IMR-90 (cell line): Measurements from ENCODE around the gene PDE5A. TPM values are rescaled to one million over a fixed set of nuclear protein-coding genes. Genes with fewer than 3 reads are reported as not detected.

ENCODE experiments used
- ATAC-seq: fragments of 200-7000 bp; cut with Tn5 transposase; 2 replicates; pipeline ENCODE4 v1.9.1; 2020; ENCODE audit warnings: low read depth, mild to moderate bottlenecking, moderate library complexity
- BruUV-seq: library from RNA; stranded (reverse); fragments of 400-500 nt; replicated peaks from 2 replicates; lab custom pipeline; 2021; lab: Mats Ljungman, UMichigan
- CTCF ChIA-PET: fragments of 300-600 bp; formaldehyde crosslinking; extraction: SDS; loops from one replicate; lab custom pipeline; 2021; ENCODE audit warnings: antibody characterized with exemption; lab: Yijun Ruan, JAX
- POLR2A ChIA-PET: fragments of 300-600 bp; sonication (Branson Sonifier 250); formaldehyde crosslinking; loops from one replicate; lab custom pipeline; 2022; ENCODE audit warnings: antibody characterized with exemption; ENCODE audit not compliant: unreplicated experiment; lab: Charles Lee
- DNase-seq: peaks from one replicate; pipeline ENCODE4 v3.0.0; 2013
- H2AFZ ChIP-seq: replicated peaks from 2 replicates; pipeline ENCODE3; 2013; ENCODE audit warnings: low read length, mild to moderate bottlenecking; ENCODE audit not compliant: poor library complexity
- H2AK5ac ChIP-seq: 2 replicates; pipeline ENCODE4 v1.6.1; 2013; ENCODE audit warnings: low read depth, low read length, inconsistent platforms
- H2AK9ac ChIP-seq: replicated peaks from 2 replicates; pipeline ENCODE3; 2013; ENCODE audit warnings: mild to moderate bottlenecking, low read depth, low read length, moderate library complexity; ENCODE audit not compliant: poor library complexity
- H2BK120ac ChIP-seq: 2 replicates; pipeline ENCODE4 v1.6.1; 2013; ENCODE audit warnings: low read depth, low read length, inconsistent platforms
- H2BK15ac ChIP-seq: 3 replicates; pipeline ENCODE4 v1.6.1; 2013; ENCODE audit warnings: low read depth, low read length, inconsistent platforms
- H2BK20ac ChIP-seq: 2 replicates; pipeline ENCODE4 v1.6.1; 2013; ENCODE audit warnings: low read depth, mild to moderate bottlenecking, inconsistent platforms, low read length, moderate library complexity
- H2BK5ac ChIP-seq: 2 replicates; pipeline ENCODE4 v1.6.1; 2013; ENCODE audit warnings: mild to moderate bottlenecking, low read depth, low read length, inconsistent platforms; ENCODE audit not compliant: poor library complexity, severe bottlenecking
- H3K14ac ChIP-seq: replicated peaks from 2 replicates; pipeline ENCODE4 v1.6.1; 2013; ENCODE audit warnings: low read depth, low read length, inconsistent platforms
- H3K18ac ChIP-seq: 2 replicates; pipeline ENCODE4 v1.6.1; 2013; ENCODE audit warnings: low read depth, low read length, control low read depth
- H3K23ac ChIP-seq: 2 replicates; pipeline ENCODE4 v1.6.1; 2013; ENCODE audit warnings: low read depth, low read length, inconsistent platforms
- H3K27ac ChIP-seq: 2 replicates; pipeline ENCODE4 v1.5.1; 2013; ENCODE audit warnings: mild to moderate bottlenecking, control low read depth, low read length; ENCODE audit not compliant: insufficient read depth
- H3K27me3 ChIP-seq: 2 replicates; pipeline ENCODE4 v1.6.1; 2013; ENCODE audit warnings: low read length; ENCODE audit not compliant: control insufficient read depth, insufficient read depth
- H3K36me3 ChIP-seq: 2 replicates; pipeline ENCODE4 v1.6.1; 2013; ENCODE audit warnings: low read length, mixed read lengths; ENCODE audit not compliant: control insufficient read depth, insufficient read depth
- H3K4ac ChIP-seq: 2 replicates; pipeline ENCODE4 v1.6.1; 2013; ENCODE audit warnings: low read depth, low read length, inconsistent platforms
- H3K4me1 ChIP-seq: 2 replicates; pipeline ENCODE4 v1.6.1; 2013; ENCODE audit warnings: low read length, mixed read lengths; ENCODE audit not compliant: control insufficient read depth, insufficient read depth
- H3K4me2 ChIP-seq: 2 replicates; pipeline ENCODE4 v1.6.1; 2013; ENCODE audit warnings: low read depth, mild to moderate bottlenecking, control low read depth, low read length, moderate library complexity
- H3K4me3 ChIP-seq: 2 replicates; pipeline ENCODE4 v1.5.1; 2013; ENCODE audit warnings: low read depth, mild to moderate bottlenecking, control low read depth, low read length, moderate library complexity; ENCODE audit not compliant: insufficient read depth
- H3K56ac ChIP-seq: 2 replicates; pipeline ENCODE4 v1.6.1; 2013; ENCODE audit warnings: low read length, inconsistent platforms; ENCODE audit not compliant: insufficient read depth; ENCODE audit errors: extremely low read depth
- H3K79me1 ChIP-seq, 2 experiments: 2 replicates each; pipeline ENCODE4 v1.6.1; 2013; ENCODE audit warnings: low read length in 2 of 2, inconsistent platforms in 1 of 2, low read depth in 1 of 2
- H3K9ac ChIP-seq: 2 replicates; pipeline ENCODE4 v1.6.1; 2013; ENCODE audit warnings: low read depth, low read length, control low read depth
- H3K9me1 ChIP-seq: 2 replicates; pipeline ENCODE4 v1.6.1; 2013; ENCODE audit warnings: low read length, inconsistent platforms; ENCODE audit not compliant: insufficient read depth
- H3K9me3 ChIP-seq: 2 replicates; pipeline ENCODE4 v1.6.1; 2013; ENCODE audit warnings: low read length; ENCODE audit not compliant: control insufficient read depth, insufficient read depth
- H4K20me1 ChIP-seq: 2 replicates; pipeline ENCODE4 v1.6.1; 2013; ENCODE audit warnings: low read length, inconsistent platforms; ENCODE audit not compliant: insufficient read depth
- H4K5ac ChIP-seq: 2 replicates; pipeline ENCODE4 v1.6.1; 2013; ENCODE audit warnings: mild to moderate bottlenecking, low read depth, low read length, control low read depth
- H4K8ac ChIP-seq, 2 experiments: 2 replicates each; pipeline ENCODE4 v1.6.1; 2013; ENCODE audit warnings: low read depth in 2 of 2, low read length in 2 of 2, control low read depth in 1 of 2, inconsistent platforms in 1 of 2
- H4K91ac ChIP-seq: 2 replicates; pipeline ENCODE4 v1.6.1; 2013; ENCODE audit warnings: low read depth, low read length, inconsistent platforms; ENCODE audit not compliant: insufficient read depth
- CTCF ChIP-seq: conservative IDR thresholded peaks from 2 replicates; pipeline ENCODE4 v1.5.1; 2012; ENCODE audit warnings: mild to moderate bottlenecking, low read depth, low read length, improper control_type of control experiment
- SMC3 ChIP-seq: fragments of 150-350 bp; IDR thresholded peaks from 2 replicates; pipeline ENCODE4 v1.6.1; 2016; ENCODE audit warnings: low read depth, mild to moderate bottlenecking, antibody characterized with exemption, low read length, moderate library complexity
- WGBS, 2 experiments: methylation state at CpG; one replicate each; pipeline versions ENCODE4 v1.1.5 to v1.1.7; 2013; ENCODE audit warnings: missing lambda C conversion rate in 2 of 2; ENCODE audit not compliant: insufficient read length in 1 of 2; ENCODE audit errors: extremely low coverage in 2 of 2; 5-methylcytosine and 5-hydroxymethylcytosine counted together
- dilution Hi-C: fragments of 300-500 bp; cut with HindIII; formaldehyde crosslinking; loops from one replicate; pipeline ENCODE4 v1.14.3; 2018; ENCODE audit warnings: low sequenced_read_pairs; ENCODE audit not compliant: unreplicated experiment
- in situ Hi-C: fragments of 300-500 bp; cut with MboI; formaldehyde crosslinking; loops from 3 replicates; pipeline ENCODE4 v1.14.3; 2019; ENCODE audit warnings: low sequenced_read_pairs, inconsistent platforms, mixed read lengths
- intact Hi-C: fragments of 100-400 bp; cut with micrococcal nuclease; formaldehyde crosslinking; loops from 2 replicates; pipeline ENCODE4 v1.10.0; 2022
- polyA plus RNA-seq, 3 experiments: library from polyadenylated mRNA; depleted of rRNA; stranded (reverse); fragments of >200 nt; gene quantifications; 2 replicates each; pipeline ENCODE4 v1.2.3, GENCODE V29; 2012; ENCODE audit warnings: low replicate concordance in 1 of 3
- total RNA-seq: library from RNA; depleted of rRNA; stranded (reverse); fragments of >200 nt; gene quantifications from 2 replicates; pipeline ENCODE4 v1.2.3, GENCODE V29; 2012

The PDE5A gene
- total and polyA plus RNA-seq, 2 of the 4 experiments (the other 2 are of a cell fraction) = 101 to 770 TPM

- Histone ChIP-seq H2AK9ac (no peak overlapping the region), H2BK5ac (no peak overlapping the region), H3K4me2 (peak overlapping the region; percentile 71), H3K4me3 (no peak overlapping the region), H3K27ac (no peak overlapping the region), H3K36me3 (peaks cover 41% of the 10 kb centered on the region), H3K56ac (no peak overlapping the region), H4K5ac (no peak overlapping the region), H3K27me3 (no peaks in the 10 kb centered on the region), H2AK5ac (no peak overlapping the region), H2BK15ac (no peak overlapping the region), H3K14ac (no peak overlapping the region), H2BK20ac (no peak overlapping the region), H3K18ac (no peak overlapping the region), H3K4me1 (peaks cover 9% of the 10 kb centered on the region), H4K91ac (no peak overlapping the region), H3K23ac (no peak overlapping the region), H3K9me1 (peaks cover 8% of the 10 kb centered on the region; the same call in 1 of the 2 replicates), H4K8ac (no peak overlapping the region), H2AFZ (no peak overlapping the region), H3K4ac (no peak overlapping the region), H3K9me3 (no peaks in the 10 kb centered on the region), H2BK120ac (no peak overlapping the region), H3K9ac (no peak overlapping the region), H4K20me1 (peaks cover 88% of the 10 kb centered on the region), H3K79me1 (peaks cover 23 to 50% of the 10 kb centered on the region in 2 experiments; a peak in 3 of 4 replicates)
- no TSS peak for BruUV-seq
- intact Hi-C loops = no loop called here
- POLR2A ChIA-PET = no interaction called here
- no peak for TF ChIP-seq CTCF
- TF ChIP-seq SMC3 = no peak
- CTCF ChIA-PET = no interaction called here
- WGBS, 2 experiments = 88% methylated on average over 1 of the region's 2 CpGs; no CpG with 5 or more reads in 1 of the 2 experiments
- in situ Hi-C loops = no loop called here
- ATAC-seq (no peak), DNase-seq (no peak)
- dilution Hi-C loops = no loop called here
Measured at GRCh38 chr4:119598521-119598920, 30.1 kb downstream of the PDE5A start.
